ENCODE measurements around the gene IARS2. TPM values are rescaled to one million over a fixed set of nuclear protein-coding genes. Genes with fewer than 3 reads are reported as not detected.

Gene IARS2
- total and polyA plus RNA-seq, 7 donors: 44.1 to 92.6 (median 67.0) TPM

DNA sequence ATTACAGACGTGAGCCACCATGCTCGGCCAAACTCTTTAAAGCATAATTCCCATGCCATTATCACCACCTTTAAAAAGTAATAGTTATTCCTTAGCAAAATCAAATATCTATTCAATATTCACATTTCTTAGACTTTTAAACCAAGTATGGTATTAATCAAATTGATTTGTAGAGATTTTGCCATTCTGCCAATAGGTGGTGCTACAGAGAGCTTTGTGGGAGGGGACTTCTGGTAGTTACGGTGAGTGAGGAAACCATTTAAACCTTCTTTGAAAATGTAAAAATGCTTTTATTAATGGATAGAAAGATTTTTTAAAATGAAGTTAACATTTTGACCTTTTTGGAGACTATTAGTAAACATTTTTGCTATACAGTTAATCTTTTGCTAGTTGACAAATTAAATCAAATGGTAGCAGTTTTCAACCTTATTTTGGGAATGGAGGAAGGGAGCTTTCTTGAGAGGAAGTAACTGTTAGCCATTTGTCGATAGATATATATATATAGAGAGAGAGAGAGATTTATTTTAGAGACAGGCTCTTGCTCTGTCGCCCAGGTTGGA is 19.3 kb downstream of the IARS2 start:
- H3K36me3 ChIP-seq (ENCODE audit: insufficient read depth in 1 of 2, low read depth in 1 of 2): peaks cover 5 to 88% of the 10 kb centered on the region in 2 donors
- TF ChIP-seq, protein P1, sequence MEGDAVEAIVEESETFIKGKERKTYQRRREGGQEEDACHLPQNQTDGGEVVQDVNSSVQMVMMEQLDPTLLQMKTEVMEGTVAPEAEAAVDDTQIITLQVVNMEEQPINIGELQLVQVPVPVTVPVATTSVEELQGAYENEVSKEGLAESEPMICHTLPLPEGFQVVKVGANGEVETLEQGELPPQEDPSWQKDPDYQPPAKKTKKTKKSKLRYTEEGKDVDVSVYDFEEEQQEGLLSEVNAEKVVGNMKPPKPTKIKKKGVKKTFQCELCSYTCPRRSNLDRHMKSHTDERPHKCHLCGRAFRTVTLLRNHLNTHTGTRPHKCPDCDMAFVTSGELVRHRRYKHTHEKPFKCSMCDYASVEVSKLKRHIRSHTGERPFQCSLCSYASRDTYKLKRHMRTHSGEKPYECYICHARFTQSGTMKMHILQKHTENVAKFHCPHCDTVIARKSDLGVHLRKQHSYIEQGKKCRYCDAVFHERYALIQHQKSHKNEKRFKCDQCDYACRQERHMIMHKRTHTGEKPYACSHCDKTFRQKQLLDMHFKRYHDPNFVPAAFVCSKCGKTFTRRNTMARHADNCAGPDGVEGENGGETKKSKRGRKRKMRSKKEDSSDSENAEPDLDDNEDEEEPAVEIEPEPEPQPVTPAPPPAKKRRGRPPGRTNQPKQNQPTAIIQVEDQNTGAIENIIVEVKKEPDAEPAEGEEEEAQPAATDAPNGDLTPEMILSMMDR (IDR thresholded peaks at IDR 0.05): peak; percentile 35

DNA sequence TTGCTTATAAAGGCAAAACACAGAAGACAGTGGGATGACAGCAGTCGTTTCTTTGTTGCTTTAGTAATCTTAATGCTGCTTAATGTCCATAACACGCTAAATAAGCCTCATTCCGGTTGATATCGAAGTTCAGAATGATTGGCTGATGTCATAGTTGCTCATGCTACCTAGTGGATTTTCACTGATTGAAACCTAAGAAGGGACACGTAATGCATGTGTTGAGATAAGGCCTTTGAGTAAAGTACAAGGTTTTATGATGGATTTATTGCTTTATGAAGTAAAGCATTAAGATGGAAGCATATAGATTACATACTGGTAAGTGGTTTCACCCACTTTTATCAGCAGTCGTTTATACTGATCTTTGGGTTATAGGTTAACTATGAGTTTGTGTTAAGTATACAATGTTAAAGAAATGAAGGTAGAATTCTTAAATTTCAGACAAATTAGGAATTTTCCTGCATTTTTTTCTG is 25.1 kb downstream of the IARS2 start:
- H3K4me1 ChIP-seq: no peaks in the 10 kb centered on the region
- H3K27ac ChIP-seq: no peak overlapping the region
- intact Hi-C loops (cut with DNase I): no loop called here
- no peak overlapping the region for H3K4me3 ChIP-seq
- no peaks in the 10 kb centered on the region for H3K27me3 ChIP-seq (ENCODE audit: insufficient read depth in 3 of 3, low read length in 2 of 3)
- ATAC-seq (no peak), DNase-seq (no peak)
- 70 to 79% (median 71%) methylated on average over 6 of the region's 6 CpGs for WGBS, 3 donors
- TF ChIP-seq, protein P1 (IDR thresholded peaks at IDR 0.05): no peak
- H3K36me3 ChIP-seq (ENCODE audit: insufficient read depth in 1 of 2, low read depth in 1 of 2): peaks cover 0 to 46% of the 10 kb centered on the region in 2 donors
- H3K9me3 ChIP-seq: no peaks in the 10 kb centered on the region

More for the DNA sequence above, 19.3 kb downstream of the IARS2 start:
- Histone ChIP-seq H3K27me3 (ENCODE audit: insufficient read depth in 3 of 3, low read length in 2 of 3) (no peaks in the 10 kb centered on the region), H3K27ac (no peak overlapping the region), H3K9me3 (no peaks in the 10 kb centered on the region), H3K4me1 (no peaks in the 10 kb centered on the region), H3K4me3 (no peak overlapping the region)
- WGBS, 3 donors: 75 to 88% (median 76%) methylated on average over 5 of the region's 5 CpGs
- intact Hi-C loops (cut with DNase I): no loop called here
- no peak for DNase-seq
- no peak for ATAC-seq

DNA sequence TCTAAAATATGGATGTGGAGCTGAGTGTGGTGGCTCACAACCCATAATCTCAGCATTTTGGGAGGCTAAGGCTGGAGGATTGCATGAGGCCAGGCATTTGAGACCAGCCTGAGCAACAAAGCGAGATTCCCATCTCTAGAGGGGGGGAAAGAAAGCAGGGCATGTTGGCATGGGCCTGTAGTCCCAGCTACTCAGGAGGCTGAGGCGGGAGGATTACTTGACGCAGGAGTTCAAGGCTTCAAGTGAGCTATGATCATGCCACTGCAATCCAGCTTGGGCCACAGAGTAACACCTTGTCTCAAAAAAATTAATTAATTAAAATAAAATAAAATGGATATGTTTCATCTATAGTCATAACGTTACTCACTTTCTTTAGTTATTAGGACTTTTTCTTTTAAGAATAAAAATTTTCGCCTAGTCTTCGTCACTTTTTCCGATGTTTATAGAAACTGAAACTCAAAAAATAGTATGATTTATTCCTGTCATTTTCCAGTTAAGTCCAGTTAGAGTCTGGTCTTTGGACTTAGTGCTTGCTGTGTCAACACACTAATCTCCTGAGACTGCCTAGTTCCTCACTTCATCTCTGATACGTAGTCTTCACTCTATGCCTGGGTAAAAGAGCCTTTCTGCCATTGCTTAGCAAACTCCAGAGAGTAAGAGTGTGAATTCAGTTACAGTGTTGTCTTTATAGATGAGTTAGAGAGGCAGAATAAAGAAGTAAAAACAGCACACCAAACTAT is 28.0 kb downstream of the IARS2 start:
- Histone ChIP-seq H3K27ac (no peak overlapping the region), H3K27me3 (ENCODE audit: insufficient read depth in 3 of 3, low read length in 2 of 3) (no peaks in the 10 kb centered on the region), H3K4me1 (no peaks in the 10 kb centered on the region), H3K9me3 (no peaks in the 10 kb centered on the region), H3K36me3 (ENCODE audit: insufficient read depth in 1 of 2, low read depth in 1 of 2) (peaks cover 0 to 42% of the 10 kb centered on the region in 2 donors), H3K4me3 (no peak overlapping the region)
- WGBS, 3 donors: 89 to 91% (median 90%) methylated on average over 8 of the region's 8 CpGs
- ATAC-seq (peak in 1 of 4 donors; percentile 45), DNase-seq (no peak)
- TF ChIP-seq, protein P1 (IDR thresholded peaks at IDR 0.05): no peak
- intact Hi-C loops (cut with DNase I): no loop called here

DNA sequence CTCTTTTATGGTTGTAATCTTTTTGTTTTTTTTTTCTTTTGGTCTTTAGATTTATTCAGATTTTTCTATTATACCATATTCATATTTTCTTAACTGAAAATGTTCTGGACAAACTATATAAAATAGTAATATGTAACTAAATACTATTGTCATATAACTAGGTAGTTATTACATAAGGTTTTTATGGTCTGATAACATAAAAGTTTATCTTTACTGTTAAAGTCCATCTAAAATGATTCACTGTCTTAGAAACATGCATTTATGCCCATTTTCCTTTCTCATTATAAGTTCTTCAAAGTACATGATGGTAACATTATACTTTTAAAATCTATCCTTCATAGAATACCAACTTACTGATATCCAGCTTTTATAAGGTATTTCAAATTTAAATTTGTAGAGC is 29.1 kb downstream of the IARS2 start:
- H3K4me1 ChIP-seq: no peaks in the 10 kb centered on the region
- no peak for ATAC-seq
- H3K4me3 ChIP-seq: no peak overlapping the region
- no peaks in the 10 kb centered on the region for H3K9me3 ChIP-seq
- DNase-seq: no peak
- H3K27me3 ChIP-seq (ENCODE audit: insufficient read depth in 3 of 3, low read length in 2 of 3): no peaks in the 10 kb centered on the region
- H3K27ac ChIP-seq: no peak overlapping the region
- peaks cover 0 to 45% of the 10 kb centered on the region in 2 donors for H3K36me3 ChIP-seq (ENCODE audit: insufficient read depth in 1 of 2, low read depth in 1 of 2)
- intact Hi-C loops (cut with DNase I): no loop called here
- TF ChIP-seq, protein P1 (IDR thresholded peaks at IDR 0.05): no peak

All from psoas muscle (tissue), 8 donors.